Brain microvascular endothelial cell (primary cell): ENCODE measurements around the gene GALNTL6.

Experiments used
- DNase-seq: peaks from one replicate; pipeline ENCODE4 v3.0.0-alpha.2; 2020
- H3K27ac ChIP-seq: fragments of 250-450 bp; sonication (Bioruptor Pico); 2 replicates; pipeline ENCODE4 v1.5.1; 2020; ENCODE audit warnings: mild to moderate bottlenecking, moderate library complexity
- H3K27me3 ChIP-seq: fragments of 250-450 bp; sonication (Bioruptor Pico); replicated peaks from 2 replicates; pipeline ENCODE4 v1.5.1; 2020; ENCODE audit warnings: mild to moderate bottlenecking
- H3K36me3 ChIP-seq: fragments of 250-450 bp; sonication (Bioruptor Pico); replicated peaks from 2 replicates; pipeline ENCODE4 v1.5.1; 2020; ENCODE audit warnings: mild to moderate bottlenecking
- H3K4me3 ChIP-seq: 2 replicates; pipeline ENCODE4 v1.5.1; 2011; ENCODE audit warnings: low read depth, mild to moderate bottlenecking, control low read depth, low read length, moderate library complexity
- in situ Hi-C: cut with HindIII; loops from 2 replicates; pipeline ENCODE4 v1.10.0; 2017; ENCODE audit warnings: low sequenced_read_pairs, low pct_ligation_motif_present
- TF ChIP-seq, protein P1 (sequence below): IDR thresholded peaks from 2 replicates; pipeline ENCODE4 v1.5.1; 2011; ENCODE audit warnings: low read depth, mild to moderate bottlenecking, moderate library complexity, low read length, control low read depth, inconsistent platforms; ENCODE audit errors: missing control alignments

Gene GALNTL6

DNA sequence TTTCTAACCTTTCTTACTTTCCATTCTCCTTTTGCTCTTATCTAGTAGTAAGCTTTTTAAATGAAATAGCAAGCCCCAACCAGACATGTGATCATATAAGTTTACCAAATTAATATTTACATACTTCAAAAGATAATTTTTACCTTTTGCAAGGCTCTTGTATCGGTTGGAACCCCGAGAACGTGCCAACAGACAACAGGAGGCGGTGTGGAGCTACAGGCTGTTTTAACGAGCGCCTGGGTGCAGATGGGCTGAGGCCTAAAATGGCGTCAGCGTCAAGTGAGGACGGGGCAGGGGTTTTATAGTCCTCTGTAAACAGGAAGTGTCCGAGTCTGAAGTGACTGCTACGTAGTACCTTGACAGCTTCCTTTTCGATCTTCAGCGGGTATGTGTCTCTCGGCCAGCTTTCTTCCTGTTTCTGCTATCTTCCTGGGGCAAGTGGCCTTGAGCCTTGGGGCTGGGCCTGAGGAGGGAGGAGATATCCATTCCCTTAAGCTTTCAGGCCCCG is 342.7 kb downstream of the GALNTL6 start:
- DNase-seq = no peak
- Histone ChIP-seq H3K27me3 (no peaks in the 10 kb centered on the region), H3K36me3 (no peaks in the 10 kb centered on the region), H3K4me3 (no peak overlapping the region), H3K27ac (no peak overlapping the region)
- TF ChIP-seq, protein P1, sequence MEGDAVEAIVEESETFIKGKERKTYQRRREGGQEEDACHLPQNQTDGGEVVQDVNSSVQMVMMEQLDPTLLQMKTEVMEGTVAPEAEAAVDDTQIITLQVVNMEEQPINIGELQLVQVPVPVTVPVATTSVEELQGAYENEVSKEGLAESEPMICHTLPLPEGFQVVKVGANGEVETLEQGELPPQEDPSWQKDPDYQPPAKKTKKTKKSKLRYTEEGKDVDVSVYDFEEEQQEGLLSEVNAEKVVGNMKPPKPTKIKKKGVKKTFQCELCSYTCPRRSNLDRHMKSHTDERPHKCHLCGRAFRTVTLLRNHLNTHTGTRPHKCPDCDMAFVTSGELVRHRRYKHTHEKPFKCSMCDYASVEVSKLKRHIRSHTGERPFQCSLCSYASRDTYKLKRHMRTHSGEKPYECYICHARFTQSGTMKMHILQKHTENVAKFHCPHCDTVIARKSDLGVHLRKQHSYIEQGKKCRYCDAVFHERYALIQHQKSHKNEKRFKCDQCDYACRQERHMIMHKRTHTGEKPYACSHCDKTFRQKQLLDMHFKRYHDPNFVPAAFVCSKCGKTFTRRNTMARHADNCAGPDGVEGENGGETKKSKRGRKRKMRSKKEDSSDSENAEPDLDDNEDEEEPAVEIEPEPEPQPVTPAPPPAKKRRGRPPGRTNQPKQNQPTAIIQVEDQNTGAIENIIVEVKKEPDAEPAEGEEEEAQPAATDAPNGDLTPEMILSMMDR = no peak
- in situ Hi-C loops = no loop called here

DNA sequence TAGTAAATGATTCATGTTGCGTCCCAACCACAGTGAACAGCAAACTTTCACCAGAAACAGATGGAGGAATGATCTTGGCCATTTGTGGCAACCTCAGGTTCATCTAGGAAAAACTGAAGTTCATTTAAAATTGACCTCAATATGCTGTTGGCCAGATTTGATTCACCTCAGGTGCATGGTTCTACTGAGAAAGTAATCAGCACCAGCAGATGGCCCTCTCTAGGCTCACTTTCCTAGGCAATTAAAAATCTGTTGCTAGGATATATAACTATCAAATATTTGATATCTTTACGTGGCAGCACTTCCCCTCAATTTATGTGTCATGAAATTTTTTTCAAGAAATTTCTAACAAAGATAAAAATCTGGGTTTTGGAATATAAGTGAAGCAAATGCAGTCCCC is 344.7 kb downstream of the GALNTL6 start:
- no peaks in the 10 kb centered on the region for H3K36me3 ChIP-seq
- no peak overlapping the region for H3K4me3 ChIP-seq
- in situ Hi-C loops = no loop called here

DNA sequence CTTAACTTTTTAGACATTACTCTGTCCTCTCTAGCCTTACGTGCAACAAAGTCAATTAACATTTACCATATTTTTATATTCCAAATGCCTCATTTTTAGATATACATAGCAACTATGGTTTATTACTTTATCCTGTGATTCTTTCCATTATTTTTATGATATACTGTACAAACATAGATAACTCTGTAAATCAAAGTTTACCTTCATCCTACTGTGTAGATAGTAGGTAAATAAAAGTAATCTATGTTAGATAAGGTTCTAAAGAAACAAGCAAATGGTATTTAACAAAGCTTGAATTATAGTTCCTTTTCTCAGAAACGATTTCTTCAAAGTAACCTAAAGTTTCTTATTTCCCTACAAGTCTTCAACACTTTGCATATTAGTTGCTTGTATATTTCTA is 350.0 kb downstream of the GALNTL6 start:
- no peaks in the 10 kb centered on the region for H3K36me3 ChIP-seq
- no peak overlapping the region for H3K4me3 ChIP-seq
- H3K27me3 ChIP-seq = no peaks in the 10 kb centered on the region
- DNase-seq = no peak
- TF ChIP-seq, protein P1 = no peak
- in situ Hi-C loops = no loop called here
- no peak overlapping the region for H3K27ac ChIP-seq

More for the DNA sequence above, 344.7 kb downstream of the GALNTL6 start:
- no peak for DNase-seq
- Histone ChIP-seq H3K27ac (no peak overlapping the region), H3K27me3 (no peaks in the 10 kb centered on the region)
- TF ChIP-seq, protein P1 = no peak

DNA sequence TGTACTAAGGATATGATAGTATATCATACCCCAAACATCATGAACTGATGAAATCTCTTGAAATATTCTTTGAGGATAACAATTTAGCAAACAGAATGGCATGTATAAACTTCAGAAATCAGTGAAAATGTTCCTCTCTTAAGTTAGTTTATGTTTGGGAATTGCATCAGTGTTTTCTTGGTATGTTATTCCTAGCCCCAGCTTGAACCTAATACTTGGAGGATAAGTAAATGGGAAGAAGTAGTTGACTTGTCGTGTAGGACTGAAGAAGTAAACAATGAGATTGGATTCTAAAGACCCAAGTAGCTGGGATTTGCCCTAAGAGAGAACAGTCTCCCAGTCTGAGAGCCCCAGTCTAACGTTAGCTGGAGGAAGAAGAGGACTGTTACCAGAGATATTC is 355.7 kb downstream of the GALNTL6 start:
- H3K4me3 ChIP-seq = no peak overlapping the region
- no peaks in the 10 kb centered on the region for H3K36me3 ChIP-seq
- no peaks in the 10 kb centered on the region for H3K27me3 ChIP-seq
- no peak overlapping the region for H3K27ac ChIP-seq
- TF ChIP-seq, protein P1 = no peak
- in situ Hi-C loops = no loop called here
- no peak for DNase-seq

DNA sequence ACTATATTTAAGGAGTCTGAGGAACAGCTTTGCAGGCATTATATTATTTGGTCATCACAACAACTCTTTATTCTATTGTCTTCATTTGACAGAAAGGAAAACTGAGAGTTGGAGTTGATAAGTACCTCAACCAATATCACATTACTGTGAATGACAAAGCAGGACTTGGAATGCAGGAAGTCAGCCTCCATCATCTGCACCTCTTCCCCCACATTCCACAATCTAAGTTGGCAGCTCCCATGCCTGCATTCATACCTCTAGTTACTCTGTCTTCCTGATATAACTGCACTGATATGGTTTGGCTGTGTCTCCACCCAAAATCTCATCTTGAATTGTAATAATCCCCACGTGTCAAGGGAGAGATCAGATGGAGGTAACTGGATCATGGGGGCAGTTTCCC is 356.7 kb downstream of the GALNTL6 start:
- in situ Hi-C loops = no loop called here
- DNase-seq = no peak
- TF ChIP-seq, protein P1 = no peak

DNA sequence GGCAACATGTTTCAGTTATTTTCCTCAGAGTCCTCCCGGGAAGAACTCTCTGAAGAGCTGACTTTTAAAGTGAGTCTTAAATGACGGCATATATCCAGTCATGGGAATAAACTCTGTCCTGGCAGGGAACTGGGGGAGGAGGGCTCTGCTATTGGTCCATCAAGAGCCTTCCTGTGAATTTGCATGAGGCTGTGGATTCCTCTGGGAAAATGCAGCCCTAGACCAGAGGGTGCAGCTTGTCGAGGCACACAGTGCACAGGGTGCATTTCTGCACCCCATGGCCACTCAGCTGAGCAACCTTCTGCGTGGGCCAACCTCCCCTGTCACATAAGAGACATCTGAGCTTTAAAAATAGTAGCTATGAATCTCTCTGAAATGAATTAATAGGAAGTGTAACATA is 360.0 kb downstream of the GALNTL6 start:
- no peak overlapping the region for H3K27ac ChIP-seq
- H3K27me3 ChIP-seq = no peaks in the 10 kb centered on the region
- in situ Hi-C loops = no loop called here
- no peak overlapping the region for H3K4me3 ChIP-seq
- H3K36me3 ChIP-seq = no peaks in the 10 kb centered on the region
- peak; percentile 27 for DNase-seq
- TF ChIP-seq, protein P1 = no peak

More for the DNA sequence above, 356.7 kb downstream of the GALNTL6 start:
- Histone ChIP-seq H3K27me3 (no peaks in the 10 kb centered on the region), H3K27ac (no peak overlapping the region), H3K36me3 (no peaks in the 10 kb centered on the region), H3K4me3 (no peak overlapping the region)
